Spleen (tissue), 11 donors: ENCODE results near the gene FKBP15. TPM values are rescaled to one million over a fixed set of nuclear protein-coding genes. Genes with fewer than 3 reads are reported as not detected.

Experiments used
- DNase-seq: peaks from one replicate; pipeline ENCODE4 v3.0.0-alpha.2; 2020
- H3K27ac ChIP-seq, 8 donors: fragments of 200-600 bp; sonication (generic) in 7 of 8; 1 replicate in 4 of 8; 2 replicates in 4 of 8; pipeline versions ENCODE4 v1.5.0 to v1.8.0; 2016 to 2021; ENCODE audit warnings: inconsistent platforms in 4 of 8, mild to moderate bottlenecking in 4 of 8, moderate library complexity in 1 of 8
- H3K27me3 ChIP-seq, 7 donors: fragments of 200-600 bp; sonication (generic) in 6 of 7; replicated peaks in 1 of 7; 1 replicate in 4 of 7; 2 replicates in 3 of 7; pipeline versions ENCODE4 v1.5.0 to v1.8.0; 2016 to 2021; ENCODE audit warnings: inconsistent platforms in 3 of 7, mild to moderate bottlenecking in 1 of 7
- H3K36me3 ChIP-seq, 6 donors: fragments of 200-600 bp; sonication (generic) in 5 of 6; 1 replicate in 4 of 6; 2 replicates in 2 of 6; pipeline versions ENCODE4 v1.5.0 to v1.8.0; 2016 to 2021; ENCODE audit warnings: inconsistent platforms in 2 of 6
- H3K4me1 ChIP-seq, 6 donors: fragments of 200-600 bp; sonication (generic) in 5 of 6; 1 replicate in 3 of 6; 2 replicates in 3 of 6; pipeline versions ENCODE4 v1.5.0 to v1.8.0; 2016 to 2021; ENCODE audit warnings: inconsistent platforms in 3 of 6
- H3K4me3 ChIP-seq, 8 donors: fragments of 200-600 bp; sonication (generic) in 7 of 8; 1 replicate in 4 of 8; 2 replicates in 4 of 8; pipeline versions ENCODE4 v1.5.0 to v1.8.0; 2016 to 2021; ENCODE audit warnings: inconsistent platforms in 4 of 8, mild to moderate bottlenecking in 4 of 8, moderate library complexity in 2 of 8
- H3K9me3 ChIP-seq, 8 donors: fragments of 200-600 bp; sonication (generic) in 7 of 8; 1 replicate in 4 of 8; 2 replicates in 4 of 8; pipeline versions ENCODE4 v1.5.0 to v1.8.0; 2016 to 2021; ENCODE audit warnings: inconsistent platforms in 4 of 8
- CTCF ChIP-seq, 11 experiments: fragments of 200-600 bp in 7 of 11; fragments of 450-650 bp in 4 of 11; sonication (generic) in 4 of 11; IDR thresholded peaks in 8 of 11; conservative IDR thresholded peaks in 3 of 11; 1 replicate in 7 of 11; 2 replicates in 4 of 11; pipeline versions ENCODE4 v1.4.0 to v1.8.0; 2016 to 2021; ENCODE audit warnings: antibody characterized with exemption in 11 of 11, inconsistent platforms in 4 of 11, mild to moderate bottlenecking in 1 of 11
- POLR2A ChIP-seq, 3 donors: fragments of 450-650 bp; IDR thresholded peaks; one replicate each; pipeline ENCODE4 v1.5.1; 2017; ENCODE audit warnings: antibody characterized with exemption in 3 of 3, mild to moderate bottlenecking in 1 of 3
- POLR2AphosphoS5 ChIP-seq, 3 donors: sonication (generic); formaldehyde crosslinking; IDR thresholded peaks; one replicate each; pipeline ENCODE4 v1.5.1; 2017; ENCODE audit warnings: antibody characterized with exemption in 3 of 3
- WGBS, 5 donors: extraction: QIAGEN DNeasy Blood & Tissue Kit in 3 of 5; methylation state at CpG; one replicate each; pipeline versions ENCODE4 v1.1.5 to v1.1.7; 2013 to 2018; 5-methylcytosine and 5-hydroxymethylcytosine counted together
- intact Hi-C: fragments of 100-400 bp; cut with DNase I; formaldehyde crosslinking; loops from one replicate; pipeline ENCODE4 v1.15.0; 2023; ENCODE audit warnings: low total_unique reads
- polyA plus RNA-seq, 3 donors: library from polyadenylated mRNA; stranded (reverse); fragments of 200-250 nt; gene quantifications; one replicate each; pipeline ENCODE4 v1.2.1, GENCODE V29; 2013
- total RNA-seq, 7 donors: library from RNA; depleted of rRNA in 3 of 7; stranded (reverse); fragments of >200 nt in 3 of 7; fragmentation: NEBNext Ultra II Directional in 4 of 7; extraction: Animal tissue kit (Norgen Biotek cat#: 25700) in 4 of 7; gene quantifications; one replicate each; pipeline versions ENCODE4 v1.1.0 to v1.2.1, GENCODE V29; 2016 to 2021
- donor health status: healthy with polysubstance abuse.
- donor health status: DM: no; HTN: no; CAD: no; lungs with moderate emphysema.
- donor health status: DM: no; HTN: no; CAD: no.
- donor health status: Bipolar disorder and iron deficiency.
- donor health status: healthy.
- donor health status: DM: no; HTN: no; CAD: no.
- donor health status: DM: yes; HTN: yes; CAD: no.

The FKBP15 gene
- total and polyA plus RNA-seq, 10 donors: 11.5 to 68.0 (median 57.3) TPM

- 88 to 94% (median 91%) methylated on average over 4 of the region's 4 CpGs for WGBS, 5 donors
These were observed 47.0 kb upstream of the FKBP15 start for GRCh38 chr9:113267911-113268566.

GRCh38 chr9:113266174-113266573, 45.1 kb upstream of the FKBP15 start:
- no peaks in the 10 kb centered on the region for H3K9me3 ChIP-seq
- peaks cover 0 to 4% (median 0%) of the 10 kb centered on the region in 6 donors for H3K4me1 ChIP-seq
- H3K27ac ChIP-seq: no peak overlapping the region
- intact Hi-C loops: no loop called here
- 92 to 99% (median 96%) methylated on average over 3 of the region's 3 CpGs for WGBS, 5 donors
- H3K27me3 ChIP-seq: no peaks in the 10 kb centered on the region
- TF ChIP-seq POLR2A (IDR thresholded peaks at IDR 0.05) (no peak), CTCF (IDR thresholded peaks at IDR 0.05 in 8 of 11, conservative IDR thresholded peaks at IDR 0.05 in 3 of 11) (no peak), POLR2AphosphoS5 (IDR thresholded peaks at IDR 0.05) (no peak)
- no peak for DNase-seq
- H3K4me3 ChIP-seq: no peak overlapping the region
- peaks cover 0 to 95% (median 44%) of the 10 kb centered on the region in 6 donors for H3K36me3 ChIP-seq

More at GRCh38 chr9:113267911-113268566, 47.0 kb upstream of the FKBP15 start:
- Histone ChIP-seq H3K27ac (no peak overlapping the region), H3K27me3 (no peaks in the 10 kb centered on the region), H3K9me3 (no peaks in the 10 kb centered on the region), H3K4me1 (peaks cover 0 to 4% (median 0%) of the 10 kb centered on the region in 6 donors), H3K36me3 (peaks cover 0 to 95% (median 61%) of the 10 kb centered on the region in 6 donors), H3K4me3 (no peak overlapping the region)
- TF ChIP-seq CTCF (IDR thresholded peaks at IDR 0.05 in 8 of 11, conservative IDR thresholded peaks at IDR 0.05 in 3 of 11): no peak
- TF ChIP-seq POLR2A (IDR thresholded peaks at IDR 0.05): no peak
- TF ChIP-seq POLR2AphosphoS5 (IDR thresholded peaks at IDR 0.05): no peak
- intact Hi-C loops: no loop called here
- DNase-seq: no peak

GRCh38 chr9:113261917-113262671, 41.0 kb upstream of the FKBP15 start:
- Histone ChIP-seq H3K4me1 (no peaks in the 10 kb centered on the region), H3K4me3 (no peak overlapping the region), H3K27ac (no peak overlapping the region), H3K9me3 (no peaks in the 10 kb centered on the region), H3K27me3 (no peaks in the 10 kb centered on the region), H3K36me3 (peaks cover 0 to 95% (median 27%) of the 10 kb centered on the region in 6 donors)
- intact Hi-C loops: no loop called here
- TF ChIP-seq POLR2AphosphoS5 (IDR thresholded peaks at IDR 0.05) (no peak), POLR2A (IDR thresholded peaks at IDR 0.05) (no peak), CTCF (IDR thresholded peaks at IDR 0.05 in 8 of 11, conservative IDR thresholded peaks at IDR 0.05 in 3 of 11) (no peak)
- DNase-seq: no peak
- 82 to 95% (median 92%) methylated on average over 1 of the region's 1 CpG for WGBS, 5 donors

GRCh38 chr9:113258282-113258681, 37.2 kb upstream of the FKBP15 start:
- WGBS, 5 donors: 89 to 94% (median 91%) methylated on average over 1 of the region's 1 CpG
- peaks cover 0 to 80% (median 26%) of the 10 kb centered on the region in 6 donors for H3K36me3 ChIP-seq
- H3K27me3 ChIP-seq: no peaks in the 10 kb centered on the region

More at GRCh38 chr9:113258282-113258681, 37.2 kb upstream of the FKBP15 start:
- no peak for TF ChIP-seq POLR2A (IDR thresholded peaks at IDR 0.05)
- no peak for TF ChIP-seq POLR2AphosphoS5 (IDR thresholded peaks at IDR 0.05)
- no peak for TF ChIP-seq CTCF (IDR thresholded peaks at IDR 0.05 in 8 of 11, conservative IDR thresholded peaks at IDR 0.05 in 3 of 11)
- Histone ChIP-seq H3K27ac (no peak overlapping the region), H3K4me1 (peaks cover 0 to 15% (median 0%) of the 10 kb centered on the region in 6 donors), H3K9me3 (no peaks in the 10 kb centered on the region), H3K4me3 (no peak overlapping the region)
- no peak for DNase-seq
- intact Hi-C loops: no loop called here
